IgD-negative memory B cell (primary cell): ENCODE results near the gene CA12. TPM values are rescaled to one million over a fixed set of nuclear protein-coding genes. Genes with fewer than 3 reads are reported as not detected.

Experiments
- H3K27ac Mint-ChIP-seq, 3 donors: one replicate each; pipeline ENCODE4 v1.8.0; 2020 to 2022; ENCODE audit warnings: mild to moderate bottlenecking in 3 of 3, mixed read lengths in 3 of 3, moderate library complexity in 1 of 3
- H3K27me3 Mint-ChIP-seq: one replicate; pipeline ENCODE4 v1.8.0; 2021; ENCODE audit warnings: mixed read lengths
- H3K36me3 Mint-ChIP-seq: one replicate; pipeline ENCODE4 v1.8.0; 2020; ENCODE audit warnings: mild to moderate bottlenecking, mixed read lengths
- H3K4me1 Mint-ChIP-seq, 3 donors: one replicate each; pipeline ENCODE4 v1.8.0; 2020 to 2022; ENCODE audit warnings: mixed read lengths in 3 of 3, mild to moderate bottlenecking in 1 of 3
- H3K4me3 Mint-ChIP-seq, 4 donors: one replicate each; pipeline ENCODE4 v1.8.0; 2020 to 2022; ENCODE audit warnings: mild to moderate bottlenecking in 4 of 4, mixed read lengths in 4 of 4, moderate library complexity in 3 of 4
- H3K9me3 Mint-ChIP-seq, 3 donors: one replicate each; pipeline ENCODE4 v1.8.0; 2020 to 2021; ENCODE audit warnings: mixed read lengths in 3 of 3, mild to moderate bottlenecking in 1 of 3
- polyA plus RNA-seq: library from polyadenylated mRNA; unstranded; fragments of 300-500 nt; fragmentation: Illumina TruSeq; gene quantifications from one replicate; pipeline ENCODE4 v1.2.3, GENCODE V29; 2021

Gene CA12
- polyA plus RNA-seq, 1 donor from 2014 or later, result not detected

- no peaks in the 10 kb centered on the region for H3K27me3 Mint-ChIP-seq
- H3K36me3 Mint-ChIP-seq, result peaks cover 5% of the 10 kb centered on the region
- H3K9me3 Mint-ChIP-seq, result no peaks in the 10 kb centered on the region
- H3K4me1 Mint-ChIP-seq, result peaks cover 4 to 11% (median 11%) of the 10 kb centered on the region in 3 donors
- no peak overlapping the region for H3K4me3 Mint-ChIP-seq
- H3K27ac Mint-ChIP-seq, result no peak overlapping the region
Observed at GRCh38 chr15:63288342-63288741, 93.3 kb downstream of the CA12 start.

GRCh38 chr15:63287109-63287508 lies 94.5 kb downstream of the CA12 start:
- Mint-ChIP-seq H3K4me1 (peaks cover 0 to 7% (median 6%) of the 10 kb centered on the region in 3 donors), H3K9me3 (no peaks in the 10 kb centered on the region), H3K36me3 (peaks cover 8% of the 10 kb centered on the region), H3K27ac (no peak overlapping the region), H3K4me3 (no peak overlapping the region), H3K27me3 (no peaks in the 10 kb centered on the region)

- Mint-ChIP-seq H3K4me3 (no peak overlapping the region), H3K9me3 (no peaks in the 10 kb centered on the region), H3K27ac (no peak overlapping the region), H3K27me3 (no peaks in the 10 kb centered on the region), H3K36me3 (peaks cover 5% of the 10 kb centered on the region), H3K4me1 (peaks cover 2 to 8% (median 6%) of the 10 kb centered on the region in 3 donors)
Observed at GRCh38 chr15:63284335-63284734, 97.3 kb downstream of the CA12 start.

- Mint-ChIP-seq H3K4me1 (peaks cover 12 to 14% (median 13%) of the 10 kb centered on the region in 3 donors), H3K36me3 (peaks cover 5% of the 10 kb centered on the region), H3K27ac (no peak overlapping the region), H3K9me3 (no peaks in the 10 kb centered on the region), H3K4me3 (peak overlapping the region in 1 of 4 donors; percentile 79), H3K27me3 (no peaks in the 10 kb centered on the region)
Observed at GRCh38 chr15:63283126-63283525, 98.5 kb downstream of the CA12 start.

GRCh38 chr15:63277893-63278456 lies 103.7 kb downstream of the CA12 start:
- Mint-ChIP-seq H3K4me1 (peaks cover 14 to 30% (median 17%) of the 10 kb centered on the region in 3 donors), H3K36me3 (no peaks in the 10 kb centered on the region), H3K27me3 (no peaks in the 10 kb centered on the region), H3K4me3 (peak overlapping the region; percentile 81 to 95 (median 88)), H3K9me3 (no peaks in the 10 kb centered on the region), H3K27ac (peak overlapping the region; percentile 55 to 97 (median 63))

GRCh38 chr15:63277038-63277892 lies 104.4 kb downstream of the CA12 start, which contains the start of gene APH1B:
APH1B (plus strand) TSS chr15:63277605; CDS start chr15:63277624, 19 bp downstream.
- Mint-ChIP-seq H3K4me3 (peak within 1 kb of the TSS; percentile 82 to 96 (median 88)), H3K4me1 (peaks cover 13 to 30% (median 17%) of the 10 kb centered on the region in 3 donors), H3K27ac (peak within 1 kb of the TSS; percentile 60 to 97 (median 63))

GRCh38 chr15:63276342-63277037 lies 105.2 kb downstream of the CA12 start:
- peaks cover 13 to 30% (median 17%) of the 10 kb centered on the region in 3 donors for H3K4me1 Mint-ChIP-seq
- H3K4me3 Mint-ChIP-seq, result peak overlapping the region; percentile 82 to 96 (median 88)
- H3K27me3 Mint-ChIP-seq, result no peaks in the 10 kb centered on the region

More at GRCh38 chr15:63277038-63277892, 104.4 kb downstream of the CA12 start, which contains the start of gene APH1B:
- H3K27me3 Mint-ChIP-seq, result no peaks in the 10 kb centered on the region
- H3K36me3 Mint-ChIP-seq, result no peaks in the 10 kb centered on the region
- no peaks in the 10 kb centered on the region for H3K9me3 Mint-ChIP-seq

GRCh38 chr15:63274427-63274826 lies 107.2 kb downstream of the CA12 start:
- Mint-ChIP-seq H3K4me1 (peaks cover 13 to 29% (median 15%) of the 10 kb centered on the region in 3 donors), H3K27me3 (no peaks in the 10 kb centered on the region), H3K9me3 (no peaks in the 10 kb centered on the region), H3K36me3 (peaks cover 2% of the 10 kb centered on the region), H3K4me3 (peak overlapping the region in 1 of 4 donors; percentile 3), H3K27ac (peak overlapping the region in 1 of 3 donors; percentile 84)

More at GRCh38 chr15:63276342-63277037, 105.2 kb downstream of the CA12 start:
- Mint-ChIP-seq H3K9me3 (no peaks in the 10 kb centered on the region), H3K27ac (peak overlapping the region; percentile 41 to 64 (median 60)), H3K36me3 (no peaks in the 10 kb centered on the region)

Other genes starting within 250 kb of the CA12 start
- 147 TPM for gene RPS27L, start 224.4 kb downstream of the CA12 start, polyA plus RNA-seq
- gene RAB8B, start 192.2 kb downstream of the CA12 start, polyA plus RNA-seq, result 57.6 TPM
- gene APH1B, start 104.2 kb downstream of the CA12 start, polyA plus RNA-seq, result 18.5 TPM
- gene USP3, start 122.7 kb upstream of the CA12 start, polyA plus RNA-seq, result 42.7 TPM
- gene FBXL22, start 215.5 kb upstream of the CA12 start, polyA plus RNA-seq, result 0.73 TPM